PFSK-1 (cell line): ENCODE measurements around the gene FBXO22.

Source experiments
- FOXP2 ChIP-seq: optimal IDR thresholded peaks from 2 replicates; pipeline ENCODE3; 2011; ENCODE audit warnings: borderline replicate concordance, control low read depth, inconsistent platforms; ENCODE audit not compliant: insufficient read depth; ENCODE audit errors: extremely low read length, extremely low read depth
- POLR2AphosphoS5 ChIP-seq: IDR thresholded peaks from 2 replicates; pipeline ENCODE4 v1.6.1; 2012; ENCODE audit warnings: low read depth, mild to moderate bottlenecking, control low read depth, low read length, moderate library complexity
- REST ChIP-seq, 2 experiments: IDR thresholded peaks; 2 replicates each; pipeline versions ENCODE4 v1.6.1 to v1.8.0; 2011 to 2012; ENCODE audit warnings: low read depth in 2 of 2, low read length in 2 of 2, control low read depth in 1 of 2, inconsistent platforms in 1 of 2, mild to moderate bottlenecking in 1 of 2, moderate library complexity in 1 of 2; ENCODE audit not compliant: insufficient read depth in 1 of 2
- SIN3A ChIP-seq: IDR thresholded peaks from 2 replicates; pipeline ENCODE4 v1.6.1; 2012; ENCODE audit warnings: mild to moderate bottlenecking, low read length, moderate library complexity, borderline replicate concordance; ENCODE audit not compliant: insufficient read depth
- TAF1 ChIP-seq: IDR thresholded peaks from 2 replicates; pipeline ENCODE4 v1.6.1; 2012; ENCODE audit warnings: low read length, control low read depth, borderline replicate concordance; ENCODE audit not compliant: insufficient read depth

The FBXO22 gene

GRCh38 chr15:75925440-75925839 lies 21.8 kb downstream of the FBXO22 start:
- TF ChIP-seq REST (IDR thresholded peaks at IDR 0.05; ENCODE audit: insufficient read depth in 1 of 2, low read depth in 2 of 2, low read length in 2 of 2) (no peak), TAF1 (no peak), FOXP2 (no peak), POLR2AphosphoS5 (no peak), SIN3A (no peak)

- TF ChIP-seq SIN3A = no peak
- no peak for TF ChIP-seq REST (IDR thresholded peaks at IDR 0.05; ENCODE audit: insufficient read depth in 1 of 2, low read depth in 2 of 2, low read length in 2 of 2)
- no peak for TF ChIP-seq TAF1
- TF ChIP-seq POLR2AphosphoS5 = no peak
- no peak for TF ChIP-seq FOXP2
Measured at GRCh38 chr15:75926931-75927330, 23.3 kb downstream of the FBXO22 start.

GRCh38 chr15:75927601-75928000 lies 23.9 kb downstream of the FBXO22 start:
- no peak for TF ChIP-seq SIN3A
- no peak for TF ChIP-seq TAF1
- TF ChIP-seq REST (IDR thresholded peaks at IDR 0.05; ENCODE audit: insufficient read depth in 1 of 2, low read depth in 2 of 2, low read length in 2 of 2) = no peak
- no peak for TF ChIP-seq POLR2AphosphoS5
- TF ChIP-seq FOXP2 = no peak

- TF ChIP-seq REST (IDR thresholded peaks at IDR 0.05; ENCODE audit: insufficient read depth in 1 of 2, low read depth in 2 of 2, low read length in 2 of 2) = no peak
- TF ChIP-seq SIN3A = no peak
- TF ChIP-seq POLR2AphosphoS5 = no peak
- no peak for TF ChIP-seq TAF1
- TF ChIP-seq FOXP2 = no peak
Measured at GRCh38 chr15:75928680-75929608, 25.3 kb downstream of the FBXO22 start.
